Mesendoderm (in vitro differentiated cells): ENCODE data around the gene NR2E1.

Experiments
- DNase-seq: peaks from one replicate; pipeline ENCODE4 v3.0.0; 2013
- H2AK5ac ChIP-seq: 2 replicates; pipeline ENCODE4 v1.6.1; 2013; ENCODE audit warnings: low read length, inconsistent platforms
- H2BK120ac ChIP-seq: 2 replicates; pipeline ENCODE4 v1.6.1; 2013; ENCODE audit warnings: low read depth, mild to moderate bottlenecking, low read length, moderate library complexity, mixed read lengths
- H2BK15ac ChIP-seq: replicated peaks from 2 replicates; pipeline ENCODE4 v1.6.1; 2013; ENCODE audit warnings: low read depth, mild to moderate bottlenecking, moderate library complexity
- H2BK5ac ChIP-seq: 2 replicates; pipeline ENCODE4 v1.6.1; 2013; ENCODE audit warnings: low read length, inconsistent platforms
- H3K18ac ChIP-seq: 2 replicates; pipeline ENCODE4 v1.6.1; 2013; ENCODE audit warnings: mild to moderate bottlenecking, low read length, mixed read lengths
- H3K23ac ChIP-seq: one replicate; pipeline ENCODE4 v1.6.1; 2013; ENCODE audit warnings: low read length
- H3K27ac ChIP-seq: 2 replicates; pipeline ENCODE4 v1.5.1; 2013; ENCODE audit warnings: low read depth, mild to moderate bottlenecking, inconsistent platforms, low read length, moderate library complexity
- H3K27me3 ChIP-seq: 2 replicates; pipeline ENCODE4 v1.6.1; 2013; ENCODE audit warnings: low read length, control low read depth, mild to moderate bottlenecking, inconsistent platforms; ENCODE audit not compliant: insufficient read depth, poor library complexity
- H3K36me3 ChIP-seq: 2 replicates; pipeline ENCODE4 v1.6.1; 2013; ENCODE audit warnings: low read length, inconsistent platforms; ENCODE audit not compliant: control insufficient read depth, insufficient read depth
- H3K4ac ChIP-seq: one replicate; pipeline ENCODE4 v1.6.1; 2013; ENCODE audit warnings: low read depth, mild to moderate bottlenecking, low read length, moderate library complexity
- H3K4me1 ChIP-seq: 2 replicates; pipeline ENCODE4 v1.6.1; 2013; ENCODE audit warnings: low read depth, low read length, inconsistent platforms; ENCODE audit not compliant: control insufficient read depth
- H3K4me2 ChIP-seq: 2 replicates; pipeline ENCODE4 v1.6.1; 2013; ENCODE audit warnings: low read length
- H3K4me3 ChIP-seq: 2 replicates; pipeline ENCODE4 v1.5.1; 2013; ENCODE audit warnings: mild to moderate bottlenecking, low read length
- H3K56ac ChIP-seq: one replicate; pipeline ENCODE4 v1.6.1; 2013; ENCODE audit warnings: low read length
- H3K79me1 ChIP-seq: 2 replicates; pipeline ENCODE4 v1.6.1; 2013; ENCODE audit warnings: low read length, inconsistent platforms
- H3K79me2 ChIP-seq: 2 replicates; pipeline ENCODE4 v1.6.1; 2013; ENCODE audit warnings: mild to moderate bottlenecking, low read length; ENCODE audit not compliant: control insufficient read depth, insufficient read depth
- H3K9ac ChIP-seq: 2 replicates; pipeline ENCODE4 v1.6.1; 2013; ENCODE audit warnings: low read length, inconsistent platforms
- H4K5ac ChIP-seq: one replicate; pipeline ENCODE4 v1.6.1; 2013; ENCODE audit warnings: low read length
- H4K8ac ChIP-seq: one replicate; pipeline ENCODE4 v1.6.1; 2013; ENCODE audit warnings: low read depth, mild to moderate bottlenecking, control low read depth, low read length, moderate library complexity
- WGBS: extraction: QIAGEN DNeasy Blood & Tissue Kit; methylation state at CpG from one replicate; pipeline ENCODE4 v1.1.7; 2013; ENCODE audit warnings: low lambda C conversion rate, missing lambda C conversion rate; ENCODE audit not compliant: insufficient coverage; ENCODE audit errors: extremely low coverage; 5-methylcytosine and 5-hydroxymethylcytosine counted together

Gene NR2E1

GRCh38 chr6:108156938-108157233 lies 8.9 kb upstream of the NR2E1 start:
- H3K56ac ChIP-seq, result no peak overlapping the region
- no peak overlapping the region for H2BK5ac ChIP-seq
- no peak overlapping the region for H3K18ac ChIP-seq
- no peak overlapping the region for H3K27ac ChIP-seq
- H2AK5ac ChIP-seq, result no peak overlapping the region
- H4K8ac ChIP-seq, result no peak overlapping the region
- WGBS, result no CpG with 5 or more reads among the region's 8 CpGs
- no peak for DNase-seq
- no peak overlapping the region for H3K4ac ChIP-seq
- H3K4me3 ChIP-seq, result no peak overlapping the region
- H3K36me3 ChIP-seq, result no peaks in the 10 kb centered on the region
- no peaks in the 10 kb centered on the region for H3K79me2 ChIP-seq
- H2BK120ac ChIP-seq, result no peak overlapping the region
- no peak overlapping the region for H3K4me2 ChIP-seq
- no peak overlapping the region for H3K23ac ChIP-seq
- peaks cover 62% of the 10 kb centered on the region for H3K27me3 ChIP-seq
- H4K5ac ChIP-seq, result no peak overlapping the region
- no peaks in the 10 kb centered on the region for H3K79me1 ChIP-seq
- no peak overlapping the region for H2BK15ac ChIP-seq
- H3K4me1 ChIP-seq, result no peaks in the 10 kb centered on the region
- no peak overlapping the region for H3K9ac ChIP-seq

DNA sequence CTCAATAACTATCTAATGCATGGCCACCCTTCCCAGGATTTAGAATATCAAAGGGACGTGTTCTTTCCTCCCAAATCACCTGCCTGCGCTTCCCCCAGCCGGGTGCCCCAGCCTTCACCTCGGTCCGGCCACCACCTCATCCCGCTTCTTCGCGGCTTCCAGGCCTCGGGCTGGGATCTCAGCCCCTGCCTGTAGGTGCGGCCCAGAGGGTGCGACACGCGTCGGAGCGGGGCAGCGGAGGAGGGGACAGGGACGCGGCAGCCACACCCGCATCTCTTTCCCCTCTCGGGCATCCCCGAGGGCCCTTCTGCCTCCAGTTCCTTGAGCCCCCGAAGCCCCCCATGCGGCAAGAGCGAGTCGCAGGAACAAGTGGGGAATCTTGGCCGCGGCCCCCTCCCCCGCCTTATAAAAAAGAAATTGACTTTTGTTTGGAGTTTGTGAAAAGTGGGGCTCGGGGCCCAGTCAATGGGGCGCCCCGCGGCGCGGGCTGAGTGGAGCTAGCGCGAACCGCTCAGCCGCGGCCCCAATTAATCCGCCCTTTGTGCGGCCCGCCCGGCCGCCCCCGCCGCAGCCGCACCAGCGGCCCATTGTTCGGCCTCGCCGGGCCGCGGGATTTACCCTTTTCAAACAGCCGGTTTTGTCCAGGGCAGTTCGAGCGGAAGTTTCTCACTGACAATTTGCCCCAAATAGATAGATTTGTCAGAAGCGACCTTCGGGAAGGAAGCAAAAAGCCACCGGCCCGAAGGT lies 8.4 kb upstream of the NR2E1 start:
- Histone ChIP-seq H3K27me3 (peaks cover 67% of the 10 kb centered on the region), H3K56ac (no peak overlapping the region), H2BK5ac (no peak overlapping the region), H3K27ac (no peak overlapping the region), H3K9ac (no peak overlapping the region), H3K4ac (no peak overlapping the region), H3K4me2 (no peak overlapping the region), H3K4me3 (no peak overlapping the region), H2BK120ac (no peak overlapping the region), H3K36me3 (no peaks in the 10 kb centered on the region), H2AK5ac (no peak overlapping the region), H3K79me2 (no peaks in the 10 kb centered on the region), H3K79me1 (no peaks in the 10 kb centered on the region), H4K5ac (no peak overlapping the region), H3K18ac (no peak overlapping the region), H2BK15ac (no peak overlapping the region), H3K4me1 (no peaks in the 10 kb centered on the region), H4K8ac (no peak overlapping the region), H3K23ac (no peak overlapping the region)
- WGBS, result no CpG with 5 or more reads among the region's 60 CpGs
- DNase-seq, result no peak

- Histone ChIP-seq H3K23ac (no peak overlapping the region), H4K8ac (no peak overlapping the region), H3K56ac (no peak overlapping the region), H3K36me3 (no peaks in the 10 kb centered on the region), H3K4me1 (no peaks in the 10 kb centered on the region), H2BK5ac (no peak overlapping the region), H3K9ac (no peak overlapping the region), H3K4me3 (no peak overlapping the region), H2BK120ac (no peak overlapping the region), H2BK15ac (no peak overlapping the region), H3K79me1 (no peaks in the 10 kb centered on the region), H3K4me2 (no peak overlapping the region), H3K27me3 (peaks cover 74% of the 10 kb centered on the region), H3K18ac (no peak overlapping the region), H2AK5ac (no peak overlapping the region), H4K5ac (no peak overlapping the region), H3K4ac (no peak overlapping the region), H3K27ac (no peak overlapping the region), H3K79me2 (no peaks in the 10 kb centered on the region)
- DNase-seq, result no peak
- WGBS, result no CpG with 5 or more reads among the region's 38 CpGs
Observed at GRCh38 chr6:108157981-108158525, 7.8 kb upstream of the NR2E1 start.

DNA sequence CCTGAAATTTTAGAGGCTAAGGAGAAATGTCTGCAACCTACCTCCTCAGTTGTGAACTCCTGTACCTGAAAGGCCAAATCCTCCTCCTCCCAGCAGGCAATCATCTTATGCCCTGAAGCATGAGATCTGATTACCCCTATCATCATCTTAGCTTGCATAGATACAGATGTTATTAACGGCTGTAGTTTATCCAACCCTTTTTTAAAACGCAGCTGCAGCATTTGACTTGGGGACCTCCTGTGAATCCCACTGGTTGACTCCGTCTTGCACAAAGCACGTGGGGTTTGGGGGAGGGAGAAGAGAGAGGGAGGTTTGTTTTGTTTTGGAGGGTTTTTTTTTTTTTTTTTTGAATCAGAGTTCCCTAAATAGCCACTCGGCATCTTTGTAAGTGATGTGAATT lies 5.8 kb upstream of the NR2E1 start:
- H3K9ac ChIP-seq, result no peak overlapping the region
- H3K4me1 ChIP-seq, result no peaks in the 10 kb centered on the region
- no peaks in the 10 kb centered on the region for H3K36me3 ChIP-seq
- no peak overlapping the region for H2BK5ac ChIP-seq
- no peak overlapping the region for H2AK5ac ChIP-seq
- H4K5ac ChIP-seq, result no peak overlapping the region
- no peak overlapping the region for H2BK15ac ChIP-seq
- no peaks in the 10 kb centered on the region for H3K79me2 ChIP-seq
- no peak overlapping the region for H3K23ac ChIP-seq
- WGBS, result no CpG with 5 or more reads among the region's 5 CpGs
- no peak overlapping the region for H3K56ac ChIP-seq
- H3K27ac ChIP-seq, result no peak overlapping the region
- no peak overlapping the region for H4K8ac ChIP-seq
- no peak overlapping the region for H3K4me3 ChIP-seq
- H3K79me1 ChIP-seq, result no peaks in the 10 kb centered on the region
- no peak overlapping the region for H3K18ac ChIP-seq
- no peak for DNase-seq
- H2BK120ac ChIP-seq, result no peak overlapping the region
- H3K4me2 ChIP-seq, result no peak overlapping the region
- no peak overlapping the region for H3K4ac ChIP-seq
- H3K27me3 ChIP-seq, result peaks cover 91% of the 10 kb centered on the region

- Histone ChIP-seq H2AK5ac (no peak overlapping the region), H4K8ac (no peak overlapping the region), H3K27me3 (peaks cover 95% of the 10 kb centered on the region), H3K4me3 (no peak overlapping the region), H3K79me1 (no peaks in the 10 kb centered on the region), H3K4me2 (no peak overlapping the region), H2BK15ac (no peak overlapping the region), H2BK5ac (no peak overlapping the region), H3K27ac (no peak overlapping the region), H3K56ac (no peak overlapping the region), H3K23ac (no peak overlapping the region), H3K9ac (no peak overlapping the region), H2BK120ac (no peak overlapping the region), H3K18ac (no peak overlapping the region), H3K36me3 (no peaks in the 10 kb centered on the region), H3K4ac (no peak overlapping the region), H3K4me1 (peaks cover 2% of the 10 kb centered on the region), H4K5ac (no peak overlapping the region), H3K79me2 (no peaks in the 10 kb centered on the region)
- no CpG with 5 or more reads among the region's 3 CpGs for WGBS
- DNase-seq, result no peak
Observed at GRCh38 chr6:108161724-108162282, 4.0 kb upstream of the NR2E1 start.

DNA sequence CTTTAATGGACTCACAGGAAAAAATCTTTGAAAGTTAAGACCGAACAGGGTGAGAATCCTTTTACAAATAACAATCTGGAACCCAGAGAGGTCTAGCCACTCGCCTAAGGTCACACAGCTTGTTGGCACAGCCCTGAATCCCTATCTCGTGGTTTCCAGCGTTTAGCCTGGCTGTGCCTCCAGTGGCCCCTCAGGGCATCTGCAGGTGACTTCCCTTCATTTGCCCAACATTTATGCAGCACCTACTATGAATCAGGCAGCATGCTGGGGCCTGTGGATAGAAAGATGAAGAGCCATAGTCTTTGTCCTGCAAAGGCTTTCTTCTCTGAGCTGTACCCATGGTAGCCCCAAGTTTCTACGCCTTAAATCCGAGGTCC lies 2.6 kb upstream of the NR2E1 start:
- no peak overlapping the region for H2BK15ac ChIP-seq
- no peak overlapping the region for H3K4me2 ChIP-seq
- no peaks in the 10 kb centered on the region for H3K79me1 ChIP-seq
- H2BK5ac ChIP-seq, result no peak overlapping the region
- H3K4ac ChIP-seq, result no peak overlapping the region
- peaks cover 2% of the 10 kb centered on the region for H3K4me1 ChIP-seq
- H4K5ac ChIP-seq, result no peak overlapping the region
- H3K23ac ChIP-seq, result no peak overlapping the region
- no peak overlapping the region for H3K9ac ChIP-seq
- no peak overlapping the region for H2BK120ac ChIP-seq
- no peak overlapping the region for H2AK5ac ChIP-seq
- DNase-seq, result no peak
- no peak overlapping the region for H3K4me3 ChIP-seq
- H3K56ac ChIP-seq, result no peak overlapping the region
- H3K27ac ChIP-seq, result no peak overlapping the region
- H4K8ac ChIP-seq, result no peak overlapping the region
- H3K27me3 ChIP-seq, result peaks cover 89% of the 10 kb centered on the region
- H3K36me3 ChIP-seq, result no peaks in the 10 kb centered on the region
- H3K18ac ChIP-seq, result no peak overlapping the region
- WGBS, result no CpG with 5 or more reads among the region's 6 CpGs
- H3K79me2 ChIP-seq, result no peaks in the 10 kb centered on the region
